ENCODE data around the gene AFAP1. TPM values are rescaled to one million over a fixed set of nuclear protein-coding genes. Genes with fewer than 3 reads are reported as not detected.

The AFAP1 gene
- total RNA-seq, 4 donors from 2014 or later = 14.8 to 28.3 (median 19.4) TPM

DNA sequence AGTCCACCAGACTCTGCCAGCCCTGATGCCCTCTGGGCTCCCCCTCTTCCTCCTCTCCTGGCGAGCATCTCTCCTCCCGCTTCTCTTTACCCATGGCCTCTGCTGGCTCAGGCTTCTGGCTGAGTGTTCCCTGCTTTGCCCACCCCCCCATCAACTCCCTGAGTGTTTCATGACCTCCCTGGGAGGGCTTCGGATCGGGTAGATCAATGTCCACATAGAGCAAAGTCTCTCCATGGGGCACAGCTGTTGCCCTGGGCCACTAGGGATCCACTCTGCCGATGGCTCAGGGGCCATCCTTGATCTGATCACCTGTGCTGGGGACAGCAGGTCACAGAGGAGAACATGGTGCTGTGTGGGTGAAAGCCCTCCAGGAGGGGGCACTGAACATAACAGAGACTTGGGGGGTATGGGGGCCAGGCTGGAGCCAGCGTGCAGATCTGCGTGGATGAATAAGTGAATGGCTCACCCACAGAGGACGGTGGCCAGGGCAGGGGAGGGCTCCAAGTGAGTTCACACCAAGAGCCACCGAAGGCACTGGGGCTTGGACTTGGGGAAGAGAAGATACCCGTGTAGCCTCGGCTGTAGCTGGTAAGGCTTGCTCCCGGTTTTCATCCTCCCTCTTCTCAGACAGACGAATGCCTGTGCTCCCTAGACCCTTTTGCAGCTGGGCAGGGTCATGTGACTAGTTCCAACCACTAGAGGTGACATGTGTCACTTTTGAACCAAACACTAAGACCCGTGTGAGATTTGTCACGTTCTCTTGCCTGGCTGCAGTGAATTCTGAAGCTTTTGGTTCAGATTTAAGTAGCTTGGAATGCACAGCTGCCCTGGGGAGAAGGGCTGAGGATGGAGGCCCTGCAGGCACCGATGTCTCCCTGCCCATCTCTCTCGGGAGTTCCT lies 23.2 kb upstream of the AFAP1 start:
- TF ChIP-seq, protein P1, sequence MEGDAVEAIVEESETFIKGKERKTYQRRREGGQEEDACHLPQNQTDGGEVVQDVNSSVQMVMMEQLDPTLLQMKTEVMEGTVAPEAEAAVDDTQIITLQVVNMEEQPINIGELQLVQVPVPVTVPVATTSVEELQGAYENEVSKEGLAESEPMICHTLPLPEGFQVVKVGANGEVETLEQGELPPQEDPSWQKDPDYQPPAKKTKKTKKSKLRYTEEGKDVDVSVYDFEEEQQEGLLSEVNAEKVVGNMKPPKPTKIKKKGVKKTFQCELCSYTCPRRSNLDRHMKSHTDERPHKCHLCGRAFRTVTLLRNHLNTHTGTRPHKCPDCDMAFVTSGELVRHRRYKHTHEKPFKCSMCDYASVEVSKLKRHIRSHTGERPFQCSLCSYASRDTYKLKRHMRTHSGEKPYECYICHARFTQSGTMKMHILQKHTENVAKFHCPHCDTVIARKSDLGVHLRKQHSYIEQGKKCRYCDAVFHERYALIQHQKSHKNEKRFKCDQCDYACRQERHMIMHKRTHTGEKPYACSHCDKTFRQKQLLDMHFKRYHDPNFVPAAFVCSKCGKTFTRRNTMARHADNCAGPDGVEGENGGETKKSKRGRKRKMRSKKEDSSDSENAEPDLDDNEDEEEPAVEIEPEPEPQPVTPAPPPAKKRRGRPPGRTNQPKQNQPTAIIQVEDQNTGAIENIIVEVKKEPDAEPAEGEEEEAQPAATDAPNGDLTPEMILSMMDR (IDR thresholded peaks at IDR 0.05; ENCODE audit: low read depth) = no peak

DNA sequence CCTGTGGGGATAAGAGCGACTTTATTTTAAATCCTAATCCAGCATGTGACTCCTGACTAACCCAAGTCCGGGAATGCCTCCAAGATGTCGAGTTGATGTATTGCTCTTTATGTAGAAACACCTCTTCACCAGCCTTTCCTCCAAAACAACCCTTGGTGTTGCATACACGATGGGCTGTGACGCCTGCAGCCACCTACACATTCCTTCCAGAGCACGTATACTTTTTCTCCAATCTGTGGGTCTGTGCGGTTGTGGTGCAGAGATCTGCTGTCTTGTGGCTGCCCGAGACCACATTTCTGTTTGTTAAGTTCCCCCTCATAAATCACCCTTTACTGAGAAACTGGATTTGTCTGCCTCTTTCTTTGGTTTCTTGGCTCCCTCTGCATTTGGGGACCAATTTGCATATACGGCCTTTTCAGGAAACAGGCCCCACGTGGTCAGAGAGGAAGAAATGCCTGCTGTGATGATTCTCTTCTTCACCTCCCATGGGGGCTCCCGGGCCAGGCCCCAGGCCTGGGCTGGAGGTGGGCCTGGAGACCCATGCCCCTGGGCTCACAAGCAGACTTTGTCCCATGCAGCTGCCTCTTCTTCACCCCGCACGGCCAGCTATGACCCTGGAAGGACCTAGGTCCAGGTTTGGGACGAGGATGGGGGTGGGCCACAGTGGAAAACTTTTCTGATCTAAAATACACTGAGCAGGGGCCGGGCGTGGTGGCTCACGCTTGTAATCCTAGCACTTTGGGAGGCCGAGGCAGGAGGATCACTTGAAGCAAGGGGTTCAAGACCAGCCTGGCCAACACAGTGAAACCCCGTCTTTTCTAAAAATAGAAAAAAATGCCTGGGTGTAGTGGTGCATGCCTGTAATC lies 21.4 kb upstream of the AFAP1 start:
- TF ChIP-seq, protein P1 (IDR thresholded peaks at IDR 0.05; ENCODE audit: low read depth) = no peak

GRCh38 chr4:7960017-7960789 lies 20.5 kb upstream of the AFAP1 start:
- TF ChIP-seq, protein P1 (IDR thresholded peaks at IDR 0.05; ENCODE audit: low read depth) = no peak

DNA sequence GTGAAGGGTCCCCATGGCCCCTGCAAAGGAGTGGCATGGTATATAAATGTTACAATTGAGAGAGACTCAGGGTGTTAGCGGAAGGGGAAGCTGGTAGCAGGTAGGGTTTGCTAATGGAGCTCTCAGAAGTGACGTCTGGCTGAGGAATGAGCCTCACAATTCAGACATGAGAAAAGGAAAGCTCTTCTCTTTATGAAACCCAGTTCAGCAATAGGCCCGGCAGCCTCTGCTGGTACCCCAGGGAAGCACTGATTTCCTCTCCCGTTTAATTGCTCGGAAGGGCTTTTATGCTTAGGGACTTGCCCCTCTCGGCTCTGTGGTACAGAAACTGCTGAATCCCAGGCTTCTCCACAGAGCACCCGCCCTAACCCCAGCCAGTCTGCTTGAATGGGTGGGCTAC lies 19.4 kb upstream of the AFAP1 start:
- TF ChIP-seq, protein P1 (IDR thresholded peaks at IDR 0.05; ENCODE audit: low read depth) = no peak

DNA sequence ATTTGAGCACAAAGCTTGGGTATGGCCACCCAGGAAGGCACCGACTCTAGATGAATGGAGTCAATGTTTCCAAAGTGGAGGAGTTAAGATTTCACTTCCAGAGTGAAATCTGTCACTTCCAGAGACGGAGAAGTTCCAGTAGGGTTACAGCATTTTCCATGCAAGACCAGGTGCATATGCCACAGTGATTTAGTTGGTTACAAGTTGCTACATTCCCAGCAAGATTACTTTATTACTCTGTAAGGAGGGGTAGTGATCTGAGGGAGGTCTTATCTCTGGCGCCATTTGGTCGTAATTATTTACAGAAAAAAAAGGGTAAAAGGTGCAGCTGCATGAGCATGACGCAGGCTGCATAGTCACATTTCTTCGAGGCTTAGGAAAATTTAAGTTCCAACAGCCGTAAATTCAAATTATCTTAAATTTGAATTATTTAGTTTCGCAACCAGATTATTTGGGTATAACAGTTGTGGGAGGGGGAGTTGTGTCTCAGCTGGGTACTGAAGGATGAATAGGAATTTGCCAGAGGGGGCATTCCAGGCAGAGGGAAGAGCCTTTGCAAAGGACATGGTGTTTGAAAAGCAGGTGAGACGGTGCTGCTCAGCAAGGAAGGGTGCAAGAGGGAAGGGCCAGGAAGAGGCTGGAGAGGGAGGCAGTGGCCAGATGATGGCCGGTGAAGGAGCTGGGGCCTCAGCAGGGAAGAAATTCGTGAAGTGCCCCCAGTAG lies 17.4 kb upstream of the AFAP1 start:
- TF ChIP-seq, protein P1 (IDR thresholded peaks at IDR 0.05; ENCODE audit: low read depth) = no peak

DNA sequence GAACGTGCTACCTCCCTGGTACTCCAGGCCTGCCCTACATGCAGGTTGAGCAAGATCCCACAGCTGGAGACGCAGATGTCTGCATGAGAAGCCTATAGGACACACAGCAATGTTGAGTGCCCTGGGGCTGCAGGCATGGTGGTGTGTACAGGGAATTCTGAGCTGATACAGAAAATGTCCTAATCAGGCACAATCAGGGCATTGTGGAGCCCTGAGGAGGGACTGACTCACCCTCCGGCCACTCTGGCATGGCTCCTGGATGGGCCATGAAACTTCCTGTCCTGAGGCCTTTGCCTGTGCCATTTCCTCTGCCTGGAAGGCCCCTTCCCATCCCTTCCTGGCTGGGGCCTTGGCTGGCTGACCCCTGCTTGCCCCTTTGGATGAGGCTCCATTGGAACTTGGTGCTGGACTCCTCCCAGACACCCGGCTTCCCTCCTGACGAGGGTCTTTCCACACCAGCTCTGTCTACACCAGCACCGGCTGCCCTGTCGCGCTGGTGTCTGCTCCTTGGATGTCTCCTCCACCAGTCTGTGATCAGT lies 16.7 kb upstream of the AFAP1 start:
- TF ChIP-seq, protein P1 (IDR thresholded peaks at IDR 0.05; ENCODE audit: low read depth) = no peak
